Ishikawa (cell line): ENCODE data around the gene STAMBP.
A peak's percentile ranks its signal among the peaks of the same experiment; 100 is the strongest.

Experiments
- CEBPB ChIP-seq: IDR thresholded peaks from 2 replicates; pipeline ENCODE4 v1.6.1; 2012
- CREB1 ChIP-seq: IDR thresholded peaks from 2 replicates; pipeline ENCODE4 v1.6.1; 2012; ENCODE audit warnings: low read depth
- EGR1 ChIP-seq: IDR thresholded peaks from 2 replicates; pipeline ENCODE4 v1.6.1; 2012
- EP300 ChIP-seq: IDR thresholded peaks from 2 replicates; pipeline ENCODE4 v1.6.1; 2012; ENCODE audit warnings: borderline replicate concordance
- FOXM1 ChIP-seq: IDR thresholded peaks from 2 replicates; pipeline ENCODE4 v1.6.1; 2012; ENCODE audit warnings: low read depth, borderline replicate concordance
- NFIC ChIP-seq: IDR thresholded peaks from 2 replicates; pipeline ENCODE4 v1.6.1; 2012
- RAD21 ChIP-seq: IDR thresholded peaks from 2 replicates; pipeline ENCODE4 v1.6.1; 2012; ENCODE audit warnings: low read depth
- REST ChIP-seq: IDR thresholded peaks from 2 replicates; pipeline ENCODE4 v1.6.1; 2012; ENCODE audit warnings: low read depth, mild to moderate bottlenecking
- TAF1 ChIP-seq: IDR thresholded peaks from 2 replicates; pipeline ENCODE4 v1.6.1; 2012; ENCODE audit warnings: low read depth, mild to moderate bottlenecking
- TCF12 ChIP-seq: IDR thresholded peaks from 2 replicates; pipeline ENCODE4 v1.6.1; 2012; ENCODE audit warnings: low read depth
- TEAD4 ChIP-seq: IDR thresholded peaks from 2 replicates; pipeline ENCODE4 v1.6.1; 2012
- YY1 ChIP-seq: IDR thresholded peaks from 2 replicates; pipeline ENCODE4 v1.6.1; 2012; ENCODE audit warnings: low read depth
- ZBTB7A ChIP-seq: IDR thresholded peaks from 2 replicates; pipeline ENCODE4 v1.6.1; 2012; ENCODE audit warnings: low read depth
- TF ChIP-seq, protein P1 (sequence below): IDR thresholded peaks from 2 replicates; pipeline ENCODE4 v1.6.1; 2012
- TF ChIP-seq, protein P2 (sequence below): IDR thresholded peaks from 2 replicates; pipeline ENCODE4 v1.6.1; 2012

STAMBP gene

DNA sequence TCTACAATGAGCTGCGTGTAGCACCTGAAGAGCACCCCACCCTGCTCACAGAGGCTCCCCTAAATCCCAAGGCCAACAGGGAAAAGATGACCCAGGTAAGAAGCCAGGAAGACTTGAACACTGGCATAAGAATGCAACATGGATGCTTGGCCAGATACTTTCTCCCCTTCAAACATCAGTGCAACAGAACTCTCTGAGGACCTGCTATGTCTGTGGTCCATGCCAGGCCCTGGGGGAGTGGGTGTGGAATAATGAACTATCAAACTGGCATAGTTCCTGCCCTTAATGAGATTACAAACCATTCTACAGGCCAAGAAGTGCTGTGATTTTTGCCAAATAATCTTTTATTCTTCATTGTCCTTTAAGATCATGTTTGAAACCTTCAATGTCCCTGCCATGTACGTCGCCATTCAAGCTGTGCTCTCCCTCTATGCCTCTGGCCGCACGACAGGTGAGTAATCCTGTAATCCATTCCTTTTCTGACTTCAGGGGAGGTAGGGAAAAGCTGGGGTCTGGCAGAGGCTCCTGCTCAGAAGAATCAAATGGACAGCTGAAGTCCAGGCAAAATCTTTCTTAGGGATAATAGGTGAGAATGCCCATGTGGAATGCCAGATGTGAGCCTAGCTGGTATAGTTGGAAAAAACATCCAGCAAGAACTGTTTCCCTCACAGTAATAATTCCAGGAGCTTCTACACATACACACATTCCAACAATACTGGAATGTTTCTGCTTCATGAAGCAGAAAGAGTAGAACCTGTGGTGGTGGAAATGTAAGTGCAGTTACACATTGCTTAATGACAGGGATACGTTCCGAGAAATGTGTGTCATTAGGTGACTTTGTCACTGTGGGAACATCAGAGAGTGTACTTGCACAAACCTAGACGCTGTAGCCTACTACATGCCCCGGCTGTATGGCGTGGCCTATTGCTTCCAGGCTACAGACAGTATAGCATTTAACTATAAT, 80.2 kb downstream of the STAMBP start:
- TF ChIP-seq CREB1 (no peak), TEAD4 (peak; percentile 97), EP300 (peak; percentile 85; the same call in 1 of the 2 replicates), EGR1 (no peak), ZBTB7A (no peak), CEBPB (peak; percentile 90), YY1 (no peak), TCF12 (peak; percentile 85), RAD21 (peak; percentile 23; the same call in 1 of the 2 replicates), FOXM1 (peak; percentile 67; the same call in 1 of the 2 replicates), NFIC (peak; percentile 65), TAF1 (no peak), REST (no peak)
- TF ChIP-seq, protein P1, sequence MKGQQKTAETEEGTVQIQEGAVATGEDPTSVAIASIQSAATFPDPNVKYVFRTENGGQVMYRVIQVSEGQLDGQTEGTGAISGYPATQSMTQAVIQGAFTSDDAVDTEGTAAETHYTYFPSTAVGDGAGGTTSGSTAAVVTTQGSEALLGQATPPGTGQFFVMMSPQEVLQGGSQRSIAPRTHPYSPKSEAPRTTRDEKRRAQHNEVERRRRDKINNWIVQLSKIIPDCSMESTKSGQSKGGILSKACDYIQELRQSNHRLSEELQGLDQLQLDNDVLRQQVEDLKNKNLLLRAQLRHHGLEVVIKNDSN, result 0 out of 2 replicates have a peak, but pooled peaks have one; percentile 33
- TF ChIP-seq, protein P2, sequence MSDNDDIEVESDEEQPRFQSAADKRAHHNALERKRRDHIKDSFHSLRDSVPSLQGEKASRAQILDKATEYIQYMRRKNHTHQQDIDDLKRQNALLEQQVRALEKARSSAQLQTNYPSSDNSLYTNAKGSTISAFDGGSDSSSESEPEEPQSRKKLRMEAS, result peak; percentile 74

DNA sequence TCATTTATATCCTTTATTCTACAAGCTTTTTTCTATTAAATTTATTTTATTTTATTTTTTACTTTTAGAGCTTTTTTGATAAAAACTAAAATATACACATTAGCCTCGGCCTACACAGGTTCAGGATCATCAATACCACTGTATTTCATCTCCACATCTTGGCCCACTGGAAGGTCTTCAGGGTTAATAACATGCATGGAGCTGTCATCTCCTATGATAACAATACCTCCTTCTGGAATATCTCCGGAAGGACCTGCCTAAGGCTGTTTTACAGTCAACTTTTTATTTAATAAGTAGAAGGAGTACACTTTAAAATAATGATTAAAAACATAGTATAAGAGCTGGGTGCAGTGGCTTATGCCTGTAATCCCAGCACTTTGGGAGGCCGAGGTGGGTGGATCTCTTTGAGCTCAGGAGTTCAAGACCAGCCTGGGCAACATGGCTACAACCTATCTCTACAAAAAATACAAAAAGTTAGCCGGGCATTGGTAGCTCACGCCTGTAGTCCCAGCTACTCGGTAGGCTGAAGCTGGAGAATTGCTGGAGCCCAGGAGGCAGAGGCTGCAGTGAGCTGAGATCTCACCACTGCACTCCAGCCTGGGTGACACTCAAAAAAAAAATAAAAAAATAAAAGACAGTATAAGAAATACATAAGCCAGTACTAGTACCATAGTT, 82.2 kb downstream of the STAMBP start:
- TF ChIP-seq CEBPB (no peak), YY1 (no peak), TCF12 (no peak), FOXM1 (no peak), EGR1 (no peak), NFIC (no peak), TEAD4 (no peak), RAD21 (no peak), CREB1 (no peak), REST (no peak), EP300 (no peak), TAF1 (no peak), ZBTB7A (no peak)
- TF ChIP-seq, protein P2, result no peak
- TF ChIP-seq, protein P1, result no peak

- TF ChIP-seq TCF12, result no peak
- TF ChIP-seq, protein P1, result no peak
- TF ChIP-seq CEBPB, result no peak
- no peak for TF ChIP-seq TAF1
- TF ChIP-seq YY1, result no peak
- TF ChIP-seq RAD21, result no peak
- no peak for TF ChIP-seq CREB1
- no peak for TF ChIP-seq TEAD4
- TF ChIP-seq REST, result no peak
- no peak for TF ChIP-seq ZBTB7A
- no peak for TF ChIP-seq FOXM1
- TF ChIP-seq EP300, result no peak
- TF ChIP-seq, protein P2, result no peak
Measured at GRCh38 chr2:73911548-73912208, 82.9 kb downstream of the STAMBP start.
